OCI-LY1 (cell line): Measurements from ENCODE around the gene GMEB2.

Experiments
- CTCF ChIP-seq: fragments of 200-600 bp; sonication (generic), shearing (Covaris generic); IDR thresholded peaks from 2 replicates; pipeline ENCODE4 v1.5.1; 2017; ENCODE audit warnings: mild to moderate bottlenecking, antibody characterized with exemption, low read length, moderate library complexity, mixed read lengths
- EZH2 ChIP-seq: fragments of 200-600 bp; sonication (generic), shearing (Covaris generic); IDR thresholded peaks from 2 replicates; pipeline ENCODE4 v1.8.0; 2017; ENCODE audit warnings: borderline replicate concordance, mixed run types, mild to moderate bottlenecking, antibody characterized with exemption, low read length, moderate library complexity, mixed read lengths

- TF ChIP-seq EZH2, result no peak
- no peak for TF ChIP-seq CTCF
Measured at GRCh38 chr20:63590218-63591146, 36.4 kb downstream of the GMEB2 start.
